Fibroblast of skin of right quadriceps (primary cell): Measurements from ENCODE around the gene TTC29.
"Not testable (repeated sequence)": the region's sequence is repeated elsewhere in the genome, so short reads cannot be mapped to it uniquely, and the experiment has no call there.

Experiments
- DNase-seq: peaks from one replicate; pipeline ENCODE4 v3.0.0-alpha.2; 2013

TTC29 gene

GRCh38 chr4:146663968-146664311 is 281.7 kb downstream of the TTC29 start:
- DNase-seq = not testable (repeated sequence)

DNA sequence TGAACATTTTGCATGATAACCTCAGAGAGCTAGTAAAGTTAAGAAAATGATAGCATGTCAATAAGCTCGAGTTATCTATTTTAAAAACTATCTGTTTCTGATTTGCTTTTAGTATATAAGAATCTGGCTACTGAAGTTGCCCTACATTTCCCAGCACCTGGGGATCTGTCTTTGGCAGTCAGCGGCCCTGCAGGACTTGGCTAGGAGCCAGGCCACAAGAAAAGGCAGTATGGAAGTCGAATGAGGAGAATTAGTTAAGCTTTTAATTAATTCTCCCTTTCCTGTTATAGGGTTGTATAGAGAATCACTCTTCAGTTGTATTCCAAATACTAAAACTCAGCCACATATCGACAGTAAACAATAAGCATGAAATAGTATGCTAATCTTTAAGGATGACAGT is 284.3 kb downstream of the TTC29 start:
- no peak for DNase-seq
